Vagina (tissue), 2 donors: ENCODE data around the gene SERINC5.

Source experiments
- CTCF ChIP-seq, 3 experiments: fragments of 450-650 bp in 2 of 3; fragments of 200-600 bp in 1 of 3; sonication (generic) in 1 of 3; IDR thresholded peaks; one replicate each; pipeline ENCODE4 v1.5.1; 2017 to 2019; ENCODE audit warnings: antibody characterized with exemption in 3 of 3, mild to moderate bottlenecking in 2 of 3, moderate library complexity in 2 of 3
- POLR2A ChIP-seq, 2 donors: fragments of 450-650 bp; IDR thresholded peaks; one replicate each; pipeline ENCODE4 v1.6.1; 2017; ENCODE audit warnings: antibody characterized with exemption in 2 of 2, mild to moderate bottlenecking in 2 of 2, moderate library complexity in 2 of 2
- POLR2AphosphoS5 ChIP-seq, 2 donors: sonication (generic); formaldehyde crosslinking; IDR thresholded peaks; one replicate each; pipeline ENCODE4 v1.9.0; 2017; ENCODE audit warnings: antibody characterized with exemption in 2 of 2, mild to moderate bottlenecking in 2 of 2, low read depth in 1 of 2; ENCODE audit not compliant: insufficient read depth in 1 of 2

GRCh38 chr5:80251636-80252035, 4.2 kb downstream of the SERINC5 start:
- TF ChIP-seq POLR2A (IDR thresholded peaks at IDR 0.05) (no peak), CTCF (IDR thresholded peaks at IDR 0.05) (no peak), POLR2AphosphoS5 (IDR thresholded peaks at IDR 0.05; ENCODE audit: insufficient read depth in 1 of 2, low read depth in 1 of 2) (no peak)
